Calu3 (cell line): ENCODE results near the gene TADA2B. TPM values are rescaled to one million over a fixed set of nuclear protein-coding genes. Genes with fewer than 3 reads are reported as not detected.

Experiments
- BruUV-seq: library from RNA; stranded (reverse); fragments of 400-500 nt; replicated peaks from 2 replicates; lab custom pipeline; 2021; lab: Mats Ljungman, UMichigan
- CTCF ChIA-PET: fragments of 300-600 bp; sonication (Branson Sonifier 250); formaldehyde crosslinking; loops from one replicate; lab custom pipeline; 2022; ENCODE audit warnings: antibody characterized with exemption; lab: Charles Lee
- DNase-seq: peaks from one replicate; pipeline ENCODE4 v3.0.0; 2022
- H3K27ac Mint-ChIP-seq: one replicate; pipeline ENCODE4 v1.8.0; 2022; ENCODE audit warnings: mixed read lengths; ENCODE audit not compliant: unreplicated experiment
- H3K27me3 Mint-ChIP-seq: one replicate; pipeline ENCODE4 v1.8.0; 2022; ENCODE audit warnings: mixed read lengths; ENCODE audit not compliant: unreplicated experiment
- H3K36me3 Mint-ChIP-seq: one replicate; pipeline ENCODE4 v1.8.0; 2022; ENCODE audit warnings: mild to moderate bottlenecking, moderate library complexity, mixed read lengths; ENCODE audit not compliant: insufficient read depth, unreplicated experiment
- H3K4me1 Mint-ChIP-seq: one replicate; pipeline ENCODE4 v1.8.0; 2022; ENCODE audit warnings: mild to moderate bottlenecking, low read depth, mixed read lengths; ENCODE audit not compliant: unreplicated experiment
- H3K4me3 Mint-ChIP-seq: one replicate; pipeline ENCODE4 v1.8.0; 2022; ENCODE audit warnings: mild to moderate bottlenecking, low read depth, moderate library complexity, mixed read lengths; ENCODE audit not compliant: unreplicated experiment
- H3K9me3 Mint-ChIP-seq: one replicate; pipeline ENCODE4 v1.8.0; 2022; ENCODE audit warnings: low read depth, mixed read lengths; ENCODE audit not compliant: unreplicated experiment
- intact Hi-C: fragments of 100-400 bp; cut with micrococcal nuclease; formaldehyde crosslinking; loops from one replicate; pipeline ENCODE4 v1.10.0; 2022; ENCODE audit not compliant: unreplicated experiment
- total RNA-seq: library from RNA; stranded (reverse); gene quantifications from 2 replicates; pipeline ENCODE4 v1.2.3, GENCODE V29; 2022
- TF ChIP-seq, protein P1 (sequence below): fragments of 200-600 bp; IDR thresholded peaks from one replicate; pipeline ENCODE4 v1.8.0; 2022; ENCODE audit warnings: antibody characterized with exemption; ENCODE audit not compliant: unreplicated experiment

TADA2B gene
- total RNA-seq, 1 experiment from 2014 or later: 15.1 TPM

- Mint-ChIP-seq H3K4me1 (peaks cover 7% of the 10 kb centered on the region), H3K4me3 (no peak overlapping the region), H3K27ac (no peak overlapping the region), H3K9me3 (no peaks in the 10 kb centered on the region), H3K36me3 (peaks cover 13% of the 10 kb centered on the region), H3K27me3 (peaks cover 7% of the 10 kb centered on the region)
- CTCF ChIA-PET: no interaction called here
- no TSS peak for BruUV-seq
- TF ChIP-seq, protein P1, sequence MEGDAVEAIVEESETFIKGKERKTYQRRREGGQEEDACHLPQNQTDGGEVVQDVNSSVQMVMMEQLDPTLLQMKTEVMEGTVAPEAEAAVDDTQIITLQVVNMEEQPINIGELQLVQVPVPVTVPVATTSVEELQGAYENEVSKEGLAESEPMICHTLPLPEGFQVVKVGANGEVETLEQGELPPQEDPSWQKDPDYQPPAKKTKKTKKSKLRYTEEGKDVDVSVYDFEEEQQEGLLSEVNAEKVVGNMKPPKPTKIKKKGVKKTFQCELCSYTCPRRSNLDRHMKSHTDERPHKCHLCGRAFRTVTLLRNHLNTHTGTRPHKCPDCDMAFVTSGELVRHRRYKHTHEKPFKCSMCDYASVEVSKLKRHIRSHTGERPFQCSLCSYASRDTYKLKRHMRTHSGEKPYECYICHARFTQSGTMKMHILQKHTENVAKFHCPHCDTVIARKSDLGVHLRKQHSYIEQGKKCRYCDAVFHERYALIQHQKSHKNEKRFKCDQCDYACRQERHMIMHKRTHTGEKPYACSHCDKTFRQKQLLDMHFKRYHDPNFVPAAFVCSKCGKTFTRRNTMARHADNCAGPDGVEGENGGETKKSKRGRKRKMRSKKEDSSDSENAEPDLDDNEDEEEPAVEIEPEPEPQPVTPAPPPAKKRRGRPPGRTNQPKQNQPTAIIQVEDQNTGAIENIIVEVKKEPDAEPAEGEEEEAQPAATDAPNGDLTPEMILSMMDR: no peak
- intact Hi-C loops: no loop called here
- DNase-seq: no peak
Measured at GRCh38 chr4:7107166-7107905, 64.2 kb downstream of the TADA2B start.

Other genes with a start within 250 kb of the TADA2B start
- gene TBC1D14, start 133.5 kb upstream of the TADA2B start, total RNA-seq: 26.1 and 26.4 TPM in 2 replicates
- gene GRPEL1, start 24.7 kb downstream of the TADA2B start, total RNA-seq: 32.2 and 40.4 TPM in 2 replicates
- not detected in 2 replicates for gene SORCS2, start 149.2 kb downstream of the TADA2B start, total RNA-seq